Body of pancreas (tissue), 4 donors: ENCODE measurements around the gene MUC5AC. TPM values are rescaled to one million over a fixed set of nuclear protein-coding genes. Genes with fewer than 3 reads are reported as not detected.
"Not testable (repeated sequence)": the region's sequence is repeated elsewhere in the genome, so short reads cannot be mapped to it uniquely, and the experiment has no call there.

Experiments used
- ATAC-seq: fragments of 150-250 bp; one replicate; pipeline ENCODE4 v1.9.1; 2016
- DNase-seq, 4 donors: peaks; one replicate each; pipeline ENCODE4 v3.0.0-alpha.2; 2019
- H3K27ac ChIP-seq, 4 donors: fragments of 200-600 bp; sonication (generic); 1 replicate in 3 of 4; 2 replicates in 1 of 4; pipeline versions ENCODE4 v1.5.1 to v1.6.1; 2016 to 2019; ENCODE audit warnings: mild to moderate bottlenecking in 1 of 4, mixed read lengths in 1 of 4, moderate library complexity in 1 of 4
- H3K27me3 ChIP-seq, 2 donors: fragments of 200-600 bp; sonication (generic); one replicate each; pipeline ENCODE4 v1.6.0; 2016; ENCODE audit warnings: mild to moderate bottlenecking in 1 of 2
- H3K36me3 ChIP-seq, 2 donors: fragments of 200-600 bp; sonication (generic); replicated peaks in 1 of 2; 2 replicates each; pipeline ENCODE4 v1.5.1; 2016; ENCODE audit warnings: low read depth in 2 of 2; ENCODE audit not compliant: insufficient read depth in 1 of 2
- H3K4me1 ChIP-seq: fragments of 200-600 bp; sonication (generic); one replicate; pipeline ENCODE4 v1.6.0; 2016
- H3K4me3 ChIP-seq, 2 donors: fragments of 200-600 bp; sonication (generic); 1 replicate in 1 of 2; 2 replicates in 1 of 2; pipeline ENCODE4 v1.5.1; 2016 to 2019
- H3K9me3 ChIP-seq, 3 donors: fragments of 200-600 bp; sonication (generic); 1 replicate in 2 of 3; 2 replicates in 1 of 3; pipeline ENCODE4 v1.5.1; 2016
- POLR2A ChIP-seq, 3 donors: fragments of 450-650 bp; IDR thresholded peaks; one replicate each; pipeline ENCODE4 v1.6.1; 2016; ENCODE audit warnings: antibody characterized with exemption in 3 of 3, mild to moderate bottlenecking in 2 of 3
- WGBS, 2 donors: methylation state at CpG; one replicate each; pipeline ENCODE4 v1.1.5; 2017; 5-methylcytosine and 5-hydroxymethylcytosine counted together
- intact Hi-C: fragments of 100-400 bp; cut with DNase I; formaldehyde crosslinking; loops from one replicate; pipeline ENCODE4 v1.15.1; 2023
- total RNA-seq, 2 donors: library from RNA; depleted of rRNA; stranded (reverse); fragments of >200 nt; gene quantifications; one replicate each; pipeline ENCODE4 v1.1.0, GENCODE V29; 2016
- TF ChIP-seq, protein P1 (sequence below), 7 experiments: fragments of 450-650 bp in 4 of 7; fragments of 200-600 bp in 3 of 7; sonication (generic) in 3 of 7; IDR thresholded peaks; one replicate each; pipeline ENCODE4 v1.5.1; 2016 to 2019; ENCODE audit warnings: antibody characterized with exemption in 7 of 7

Gene MUC5AC
- total RNA-seq, 2 donors from 2014 or later: under 0.01 to 1.8 TPM

- TF ChIP-seq, protein P1, sequence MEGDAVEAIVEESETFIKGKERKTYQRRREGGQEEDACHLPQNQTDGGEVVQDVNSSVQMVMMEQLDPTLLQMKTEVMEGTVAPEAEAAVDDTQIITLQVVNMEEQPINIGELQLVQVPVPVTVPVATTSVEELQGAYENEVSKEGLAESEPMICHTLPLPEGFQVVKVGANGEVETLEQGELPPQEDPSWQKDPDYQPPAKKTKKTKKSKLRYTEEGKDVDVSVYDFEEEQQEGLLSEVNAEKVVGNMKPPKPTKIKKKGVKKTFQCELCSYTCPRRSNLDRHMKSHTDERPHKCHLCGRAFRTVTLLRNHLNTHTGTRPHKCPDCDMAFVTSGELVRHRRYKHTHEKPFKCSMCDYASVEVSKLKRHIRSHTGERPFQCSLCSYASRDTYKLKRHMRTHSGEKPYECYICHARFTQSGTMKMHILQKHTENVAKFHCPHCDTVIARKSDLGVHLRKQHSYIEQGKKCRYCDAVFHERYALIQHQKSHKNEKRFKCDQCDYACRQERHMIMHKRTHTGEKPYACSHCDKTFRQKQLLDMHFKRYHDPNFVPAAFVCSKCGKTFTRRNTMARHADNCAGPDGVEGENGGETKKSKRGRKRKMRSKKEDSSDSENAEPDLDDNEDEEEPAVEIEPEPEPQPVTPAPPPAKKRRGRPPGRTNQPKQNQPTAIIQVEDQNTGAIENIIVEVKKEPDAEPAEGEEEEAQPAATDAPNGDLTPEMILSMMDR (IDR thresholded peaks at IDR 0.05): no peak
- no peak for TF ChIP-seq POLR2A (IDR thresholded peaks at IDR 0.05)
- ATAC-seq: no peak
- no peaks in the 10 kb centered on the region for H3K9me3 ChIP-seq
- H3K27ac ChIP-seq: no peak overlapping the region
- no peaks in the 10 kb centered on the region for H3K4me1 ChIP-seq
- no peaks in the 10 kb centered on the region for H3K36me3 ChIP-seq
- no peaks in the 10 kb centered on the region for H3K27me3 ChIP-seq
- intact Hi-C loops: no loop called here
- 88 to 100% methylated on average over 4 to 23 of the region's 23 CpGs for WGBS, 2 donors
- no peak overlapping the region for H3K4me3 ChIP-seq
- no peak for DNase-seq
Measured at GRCh38 chr11:1239596-1240205, 81.9 kb downstream of the MUC5AC start.

GRCh38 chr11:1240771-1241170, 83.0 kb downstream of the MUC5AC start:
- Histone ChIP-seq H3K36me3 (no peaks in the 10 kb centered on the region), H3K4me1 (no peaks in the 10 kb centered on the region), H3K27me3 (no peaks in the 10 kb centered on the region), H3K4me3 (no peak overlapping the region), H3K27ac (no peak overlapping the region), H3K9me3 (no peaks in the 10 kb centered on the region)
- ATAC-seq: no peak
- WGBS, 2 donors: 92% methylated on average over 20 of the region's 25 CpGs; no CpG with 5 or more reads in 1 of the 2 donors
- TF ChIP-seq, protein P1 (IDR thresholded peaks at IDR 0.05): no peak
- TF ChIP-seq POLR2A (IDR thresholded peaks at IDR 0.05): no peak
- DNase-seq: no peak
- intact Hi-C loops: no loop called here

DNA sequence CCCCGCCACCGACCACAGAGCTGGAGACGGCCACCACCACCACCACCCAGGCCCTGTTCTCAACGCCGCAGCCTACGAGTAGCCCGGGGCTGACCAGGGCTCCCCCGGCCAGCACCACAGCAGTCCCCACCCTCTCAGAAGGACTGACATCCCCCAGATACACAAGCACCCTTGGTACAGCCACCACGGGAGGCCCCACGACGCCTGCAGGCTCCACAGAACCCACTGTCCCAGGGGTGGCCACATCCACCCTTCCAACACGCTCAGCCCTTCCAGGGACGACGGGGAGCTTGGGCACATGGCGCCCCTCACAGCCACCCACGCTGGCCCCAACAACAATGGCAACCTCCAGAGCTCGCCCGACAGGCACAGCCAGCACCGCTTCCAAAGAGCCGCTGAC, 84.0 kb downstream of the MUC5AC start:
- 90 to 94% methylated on average over 9 to 20 of the region's 20 CpGs for WGBS, 2 donors
- TF ChIP-seq, protein P1 (IDR thresholded peaks at IDR 0.05): no peak
- TF ChIP-seq POLR2A (IDR thresholded peaks at IDR 0.05): no peak
- Histone ChIP-seq H3K4me1 (no peaks in the 10 kb centered on the region), H3K36me3 (no peaks in the 10 kb centered on the region), H3K27ac (no peak overlapping the region), H3K4me3 (no peak overlapping the region), H3K9me3 (no peaks in the 10 kb centered on the region), H3K27me3 (no peaks in the 10 kb centered on the region)
- intact Hi-C loops: no loop called here
- no peak for ATAC-seq
- no peak for DNase-seq

- intact Hi-C loops: no loop called here
- H3K9me3 ChIP-seq: no peaks in the 10 kb centered on the region
- no peaks in the 10 kb centered on the region for H3K4me1 ChIP-seq
- 91 to 92% methylated on average over 17 of the region's 20 CpGs for WGBS, 2 donors
- no peak overlapping the region for H3K4me3 ChIP-seq
- no peak for ATAC-seq
- no peaks in the 10 kb centered on the region for H3K36me3 ChIP-seq
- TF ChIP-seq, protein P1 (IDR thresholded peaks at IDR 0.05): no peak
- TF ChIP-seq POLR2A (IDR thresholded peaks at IDR 0.05): no peak
- DNase-seq: no peak
- H3K27ac ChIP-seq: no peak overlapping the region
- H3K27me3 ChIP-seq: no peaks in the 10 kb centered on the region
Measured at GRCh38 chr11:1242289-1242688, 84.5 kb downstream of the MUC5AC start.

- H3K4me3 ChIP-seq, intact Hi-C loops, DNase-seq, H3K9me3 ChIP-seq, H3K27me3 ChIP-seq, H3K4me1 ChIP-seq, H3K27ac ChIP-seq, H3K36me3 ChIP-seq, ATAC-seq: not testable (repeated sequence)
- 92 to 96% methylated on average over 7 to 8 of the region's 11 CpGs for WGBS, 2 donors
Measured at GRCh38 chr11:1242751-1243150, 85.0 kb downstream of the MUC5AC start.

GRCh38 chr11:1243521-1243920, 85.8 kb downstream of the MUC5AC start:
- H3K9me3 ChIP-seq, H3K4me3 ChIP-seq, H3K36me3 ChIP-seq, intact Hi-C loops, H3K4me1 ChIP-seq, H3K27me3 ChIP-seq, ATAC-seq, H3K27ac ChIP-seq, DNase-seq: not testable (repeated sequence)
- WGBS, 2 donors: 90 to 100% methylated on average over 1 to 12 of the region's 18 CpGs

- H3K4me1 ChIP-seq, H3K4me3 ChIP-seq, H3K27me3 ChIP-seq, H3K27ac ChIP-seq, H3K36me3 ChIP-seq, ATAC-seq, H3K9me3 ChIP-seq, intact Hi-C loops, DNase-seq: not testable (repeated sequence)
- 92 to 96% methylated on average over 6 of the region's 9 CpGs for WGBS, 2 donors
Measured at GRCh38 chr11:1244557-1244956, 86.8 kb downstream of the MUC5AC start.

- DNase-seq, H3K27ac ChIP-seq, ATAC-seq, H3K4me3 ChIP-seq, H3K4me1 ChIP-seq, H3K27me3 ChIP-seq, intact Hi-C loops, H3K9me3 ChIP-seq, H3K36me3 ChIP-seq: not testable (repeated sequence)
- 95 to 97% methylated on average over 10 to 12 of the region's 14 CpGs for WGBS, 2 donors
Measured at GRCh38 chr11:1245717-1246116, 88.0 kb downstream of the MUC5AC start.
